ENCODE measurements around the gene MAPK7.

The MAPK7 gene

GRCh38 chr17:19381741-19382444 is 3.6 kb downstream of the MAPK7 start:
- no peak for DNase-seq

GRCh38 chr17:19382531-19383444 is 4.5 kb downstream of the MAPK7 start:
- no peak for DNase-seq

- DNase-seq: no peak
Observed at GRCh38 chr17:19383681-19384470, 5.6 kb downstream of the MAPK7 start.

- no peak for DNase-seq
Observed at GRCh38 chr17:19384723-19385391, 6.6 kb downstream of the MAPK7 start.

- DNase-seq: no peak
Observed at GRCh38 chr17:19385521-19385983, 7.3 kb downstream of the MAPK7 start.

GRCh38 chr17:19386051-19386929 is 8.0 kb downstream of the MAPK7 start:
- no peak for DNase-seq

GRCh38 chr17:19386974-19387920 is 8.9 kb downstream of the MAPK7 start, which contains the start of gene MFAP4:
Gene MFAP4 (minus strand): TSS chr17:19387190. CDS start chr17:19387155, 35 bp downstream.
- no peak for DNase-seq

- no peak for DNase-seq
Observed at GRCh38 chr17:19387921-19388521, 9.7 kb downstream of the MAPK7 start.

GRCh38 chr17:19388791-19389785 is 10.8 kb downstream of the MAPK7 start:
- no peak for DNase-seq

GRCh38 chr17:19390951-19391350 is 12.7 kb downstream of the MAPK7 start:
- DNase-seq: no peak

- no peak for DNase-seq
Observed at GRCh38 chr17:19391432-19391831, 13.1 kb downstream of the MAPK7 start.

GRCh38 chr17:19392303-19392702 is 14.0 kb downstream of the MAPK7 start:
- DNase-seq: no peak

GRCh38 chr17:19397556-19398041 is 19.3 kb downstream of the MAPK7 start:
- no peak for DNase-seq

- no peak for DNase-seq
Observed at GRCh38 chr17:19398301-19399181, 20.2 kb downstream of the MAPK7 start.

- DNase-seq: no peak
Observed at GRCh38 chr17:19399750-19400450, 21.6 kb downstream of the MAPK7 start.

GRCh38 chr17:19401321-19402010 is 23.2 kb downstream of the MAPK7 start:
- no peak for DNase-seq

Data from activated CD4-positive, alpha-beta T cell treated with anti-CD3 and anti-CD28 coated beads, Interleukin-10, Interleukin-2, amounts not matched to agents 100 ng/mL and 50 ng/mL, durations not matched to agents 16 hours and 8 hours (primary cell).